GM23248 (cell line): ENCODE results near the gene ANKRD6.

Experiments used
- EZH2 ChIP-seq: fragments of 200-600 bp; sonication (generic); IDR thresholded peaks from 2 replicates; pipeline ENCODE4 v1.6.1; 2018; ENCODE audit warnings: antibody characterized with exemption, mild to moderate bottlenecking; ENCODE audit not compliant: insufficient read depth, poor library complexity, severe bottlenecking
- EZH2phosphoT487 ChIP-seq: fragments of 200-600 bp; sonication (generic); IDR thresholded peaks from 2 replicates; pipeline ENCODE4 v1.6.1; 2018; ENCODE audit warnings: antibody characterized with exemption, moderate library complexity, mild to moderate bottlenecking, low read depth; ENCODE audit not compliant: insufficient read depth

DNA sequence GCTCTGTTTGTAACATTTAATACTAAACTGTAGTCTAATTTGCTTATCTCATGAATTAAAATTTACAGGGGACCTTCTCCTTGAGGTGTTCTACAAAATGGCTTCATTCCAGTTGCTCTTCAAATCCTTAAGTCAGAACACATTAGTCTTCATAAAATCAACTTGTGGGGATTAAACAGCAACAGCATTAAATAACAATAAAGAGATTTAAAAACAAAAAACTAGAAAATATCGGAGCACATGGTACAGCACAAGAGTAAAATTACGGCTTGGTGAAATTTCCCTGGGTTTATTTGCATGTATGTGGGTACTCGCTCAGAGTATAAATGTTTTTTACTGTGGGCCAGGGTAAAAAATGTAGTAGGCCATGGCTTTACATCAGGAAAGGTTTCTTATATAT, 32.9 kb upstream of the ANKRD6 start:
- TF ChIP-seq EZH2phosphoT487 (no peak), EZH2 (no peak)
